GM12878 (cell line): ENCODE measurements around the gene CST1. TPM values are rescaled to one million over a fixed set of nuclear protein-coding genes. Genes with fewer than 3 reads are reported as not detected.

Experiments used
- ATAC-seq: fragments of 200-7000 bp; cut with Tn5 transposase; 3 replicates; pipeline ENCODE4 v1.9.1; 2020; ENCODE audit warnings: mild to moderate bottlenecking, moderate library complexity
- BruUV-seq: library from RNA; stranded (reverse); fragments of 400-500 nt; replicated peaks from 2 replicates; lab custom pipeline; 2021; lab: Mats Ljungman, UMichigan
- CTCF ChIA-PET: fragments of 300-600 bp; sonication (Branson Sonifier 250); formaldehyde crosslinking; extraction: SDS; loops from one replicate; lab custom pipeline; 2021; ENCODE audit warnings: inconsistent platforms; lab: Yijun Ruan, JAX
- POLR2A ChIA-PET: fragments of 350-600 bp; formaldehyde crosslinking; extraction: SDS; loops from one replicate; lab custom pipeline; 2021; ENCODE audit warnings: inconsistent platforms; lab: Charles Lee
- RAD21 ChIA-PET: fragments of 300-600 bp; sonication (Branson Sonifier 250); formaldehyde crosslinking; loops from one replicate; lab custom pipeline; 2023; ENCODE audit warnings: antibody characterized with exemption; ENCODE audit not compliant: unreplicated experiment; lab: Charles Lee
- SMC1A ChIA-PET: fragments of 300-600 bp; sonication (Branson Sonifier 250); formaldehyde crosslinking; loops from one replicate; lab custom pipeline; 2023; ENCODE audit not compliant: unreplicated experiment, uncharacterized antibody; lab: Charles Lee
- DNase-seq: peaks from one replicate; pipeline ENCODE4 v3.0.0-alpha.2; 2011; ENCODE audit warnings: low read depth, low spot score
- FAIRE-seq: peaks from 3 replicates; lab custom pipeline; 2011; peaks lifted over from hg19 to GRCh38; lab: Jason Lieb, UNC
- H2AFZ ChIP-seq: 2 replicates; pipeline ENCODE4 v1.6.0; 2011; ENCODE audit warnings: low read depth, low read length, control low read depth; ENCODE audit not compliant: control insufficient read depth
- H3K27ac ChIP-seq: 2 replicates; pipeline ENCODE4 v1.5.1; 2011; ENCODE audit warnings: control low read depth; ENCODE audit not compliant: control insufficient read depth, insufficient read depth
- H3K27me3 ChIP-seq, 2 experiments: replicated peaks in 1 of 2; 2 replicates each; pipeline versions ENCODE4 v1.6.0 to v1.6.1; 2011; ENCODE audit warnings: low read length in 1 of 2; ENCODE audit not compliant: control insufficient read depth in 2 of 2, insufficient read depth in 2 of 2
- H3K36me3 ChIP-seq, 2 experiments: 2 replicates each; pipeline ENCODE4 v1.5.1; 2011; ENCODE audit warnings: low read length in 1 of 2; ENCODE audit not compliant: control insufficient read depth in 2 of 2, insufficient read depth in 2 of 2
- H3K4me1 ChIP-seq: 2 replicates; pipeline ENCODE4 v1.6.1; 2011; ENCODE audit warnings: mild to moderate bottlenecking, low read length, moderate library complexity, mixed read lengths; ENCODE audit not compliant: control insufficient read depth, insufficient read depth
- H3K4me2 ChIP-seq: 2 replicates; pipeline ENCODE4 v1.6.0; 2011; ENCODE audit warnings: control low read depth; ENCODE audit not compliant: control insufficient read depth, insufficient read depth
- H3K4me3 ChIP-seq: fragments of 200-600 bp; sonication (generic); 2 replicates; pipeline ENCODE4 v1.5.1; 2016
- H3K79me2 ChIP-seq: 2 replicates; pipeline ENCODE4 v1.6.0; 2011; ENCODE audit warnings: low read length; ENCODE audit not compliant: control insufficient read depth, insufficient read depth
- H3K9ac ChIP-seq: 2 replicates; pipeline ENCODE4 v1.8.0; 2011; ENCODE audit warnings: low read length, control low read depth, mixed read lengths; ENCODE audit not compliant: control insufficient read depth, insufficient read depth
- H3K9me3 ChIP-seq: replicated peaks from 3 replicates; pipeline ENCODE4 v1.5.1; 2011; ENCODE audit warnings: mild to moderate bottlenecking, low read length; ENCODE audit not compliant: control insufficient read depth, insufficient read depth
- H4K20me1 ChIP-seq: 2 replicates; pipeline ENCODE4 v1.6.0; 2011; ENCODE audit not compliant: control insufficient read depth, insufficient read depth
- BCL11A ChIP-seq: IDR thresholded peaks from 2 replicates; pipeline ENCODE4 v1.6.1; 2011; ENCODE audit warnings: low read depth, low read length
- CBX5 ChIP-seq: sonication (generic); IDR thresholded peaks from 2 replicates; pipeline ENCODE4 v1.6.1; 2016; ENCODE audit warnings: low read depth, moderate library complexity, mild to moderate bottlenecking, inconsistent platforms
- CEBPB ChIP-seq, 2 experiments: fragments of 150-350 bp in 1 of 2; IDR thresholded peaks; 2 replicates each; pipeline ENCODE4 v1.6.1; 2012 to 2014; ENCODE audit warnings: low read depth in 2 of 2, low read length in 2 of 2, borderline replicate concordance in 1 of 2, inconsistent platforms in 1 of 2
- EGR1 ChIP-seq, 2 experiments: IDR thresholded peaks; 1 replicate in 1 of 2; 2 replicates in 1 of 2; pipeline ENCODE4 v1.6.1; 2011 to 2012; ENCODE audit warnings: low read depth in 2 of 2, low read length in 2 of 2, borderline replicate concordance in 1 of 2, mild to moderate bottlenecking in 1 of 2, moderate library complexity in 1 of 2
- IRF4 ChIP-seq: IDR thresholded peaks from 2 replicates; pipeline ENCODE4 v1.6.1; 2011; ENCODE audit warnings: low read depth, low read length
- IRF5 ChIP-seq: fragments of 450-650 bp; IDR thresholded peaks from 2 replicates; pipeline ENCODE4 v1.6.1; 2017; ENCODE audit warnings: borderline replicate concordance
- MTA3 ChIP-seq: IDR thresholded peaks from 2 replicates; pipeline ENCODE4 v1.6.1; 2012; ENCODE audit warnings: low read length, inconsistent platforms, borderline replicate concordance
- NFYB ChIP-seq: IDR thresholded peaks from 2 replicates; pipeline ENCODE4 v1.6.1; 2011; ENCODE audit warnings: low read depth, mild to moderate bottlenecking, low read length, improper control_type of control experiment, moderate library complexity; ENCODE audit not compliant: insufficient read depth
- NR2C1 ChIP-seq: fragments of 450-650 bp; IDR thresholded peaks from 2 replicates; pipeline ENCODE4 v1.6.1; 2017; ENCODE audit warnings: antibody characterized with exemption, mild to moderate bottlenecking, moderate library complexity
- POLR2AphosphoS5 ChIP-seq: IDR thresholded peaks from 2 replicates; pipeline ENCODE4 v1.6.1; 2011; ENCODE audit warnings: mild to moderate bottlenecking, low read length, inconsistent platforms
- POU2F2 ChIP-seq: IDR thresholded peaks from 3 replicates; pipeline ENCODE4 v1.6.1; 2011; ENCODE audit warnings: low read depth, mild to moderate bottlenecking, low read length, borderline replicate concordance
- RB1 ChIP-seq: fragments of 450-650 bp; formaldehyde crosslinking; IDR thresholded peaks from 2 replicates; pipeline ENCODE4 v1.6.1; 2017; ENCODE audit warnings: mild to moderate bottlenecking, borderline replicate concordance
- RFX5 ChIP-seq: IDR thresholded peaks from 2 replicates; pipeline ENCODE4 v1.6.1; 2011; ENCODE audit warnings: low read depth, low read length, improper control_type of control experiment
- SIN3A ChIP-seq: IDR thresholded peaks from 2 replicates; pipeline ENCODE4 v1.6.1; 2012; ENCODE audit warnings: low read depth, low read length, improper control_type of control experiment
- SIX5 ChIP-seq: IDR thresholded peaks from 2 replicates; pipeline ENCODE4 v1.6.1; 2011; ENCODE audit warnings: mild to moderate bottlenecking, low read depth, low read length, moderate library complexity; ENCODE audit not compliant: severe bottlenecking
- SMC3 ChIP-seq: IDR thresholded peaks from 2 replicates; pipeline ENCODE4 v1.6.1; 2011; ENCODE audit warnings: low read length, improper control_type of control experiment, borderline replicate concordance
- TCF7 ChIP-seq: IDR thresholded peaks from 2 replicates; pipeline ENCODE4 v1.6.1; 2014; ENCODE audit warnings: antibody characterized with exemption, borderline replicate concordance
- YY1 ChIP-seq: IDR thresholded peaks from 2 replicates; pipeline ENCODE4 v1.6.1; 2011; ENCODE audit warnings: low read depth, mild to moderate bottlenecking, low read length
- WGBS: methylation state at CpG from one replicate; pipeline ENCODE4 v1.1.6; 2016; ENCODE audit warnings: low lambda C conversion rate; ENCODE audit not compliant: insufficient replicate concordance, insufficient coverage; ENCODE audit errors: missing lambda C conversion rate; 5-methylcytosine and 5-hydroxymethylcytosine counted together
- in situ Hi-C: fragments of 300-500 bp; cut with MboI; formaldehyde crosslinking; loops from 9 replicates; pipeline ENCODE4 v1.14.3; 2018; ENCODE audit warnings: mixed read lengths
- intact Hi-C: fragments of 100-400 bp; cut with micrococcal nuclease; formaldehyde crosslinking; loops from one replicate; pipeline ENCODE4 v1.14.2; 2022; ENCODE audit not compliant: unreplicated experiment
- polyA plus RNA-seq, 11 experiments: library from polyadenylated mRNA; depleted of rRNA in 4 of 11; unstranded in 6 of 11; stranded (reverse) in 5 of 11; fragments of >200 nt; fragmentation: Nextera tagmentation in 4 of 11; fragmentation: Illumina TruSeq in 1 of 11; extraction: Ambion mirVana in 4 of 11; extraction: Trizol in 1 of 11; gene quantifications; 1 replicate in 1 of 11; 2 replicates in 10 of 11; pipeline versions ENCODE4 v1.2.1 to v1.2.3, GENCODE V29; 2011 to 2016; ENCODE audit warnings: inconsistent platforms in 2 of 11, missing spikeins in 2 of 11, low read depth in 1 of 11
- total RNA-seq, 4 experiments: library from RNA; depleted of rRNA in 3 of 4; stranded (reverse); fragments of >200 nt in 3 of 4; fragmentation: Illumina TruSeq in 1 of 4; extraction: Trizol in 1 of 4; gene quantifications; 2 replicates each; pipeline versions ENCODE4 v1.2.1 to v1.2.3, GENCODE V29; 2013 to 2021
- TF ChIP-seq, protein P1 (sequence below): fragments of 450-650 bp; conservative IDR thresholded peaks from 2 replicates; pipeline ENCODE4 v1.6.1; 2017; ENCODE audit warnings: mild to moderate bottlenecking, moderate library complexity

Gene CST1
- total and polyA plus RNA-seq, 10 of the 15 experiments (the other 5 are each of a cell fraction or from before 2014, with no cell fraction given), result not detected

DNA sequence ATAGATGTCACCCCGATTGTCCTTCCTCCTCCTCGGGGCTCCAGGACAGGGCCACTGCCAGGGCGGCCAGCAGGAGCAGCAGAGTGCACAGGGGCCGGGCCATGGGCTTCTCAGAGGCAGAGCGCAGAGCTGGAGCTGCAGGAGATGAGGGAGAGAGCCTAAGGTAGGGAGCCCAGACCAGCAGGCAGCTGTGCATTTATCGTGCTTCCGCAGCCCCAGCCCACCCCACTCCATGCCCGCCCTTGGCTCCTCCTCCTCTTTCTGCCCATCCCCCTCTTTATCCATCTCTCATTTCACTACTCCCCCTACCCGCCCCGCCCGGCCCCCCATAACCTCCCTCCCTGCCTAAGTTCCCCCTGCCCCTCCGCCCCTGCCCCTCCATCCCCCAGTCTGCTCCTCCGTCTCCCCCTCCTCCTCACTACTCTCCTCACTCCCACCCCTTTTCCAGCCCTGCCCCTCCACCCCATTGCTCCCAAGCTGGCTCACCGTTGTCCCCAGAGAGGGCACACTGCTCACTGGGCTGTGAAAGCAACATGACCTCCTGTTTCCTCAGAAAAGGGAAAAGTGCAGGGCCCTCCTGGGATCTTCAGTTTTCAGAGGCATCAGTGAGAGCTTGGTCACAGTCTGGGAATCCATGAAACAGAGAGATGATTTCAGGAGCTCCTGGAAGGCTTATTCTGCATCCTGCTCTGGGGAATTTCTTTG is 25.5 kb upstream of the CST1 start:
- ChIA-PET CTCF (no interaction called here), SMC1A (no interaction called here), POLR2A (no interaction called here), RAD21 (no interaction called here)
- no peak for ATAC-seq
- Histone ChIP-seq H3K9me3 (no peaks in the 10 kb centered on the region), H3K79me2 (no peaks in the 10 kb centered on the region), H3K4me1 (no peaks in the 10 kb centered on the region), H4K20me1 (no peaks in the 10 kb centered on the region), H3K27me3 (peaks cover 0 to 2% of the 10 kb centered on the region in 2 experiments; a peak in 2 of 4 replicates), H3K9ac (no peak overlapping the region), H3K4me3 (no peak overlapping the region), H3K36me3 (no peaks in the 10 kb centered on the region), H2AFZ (no peak overlapping the region), H3K27ac (no peak overlapping the region), H3K4me2 (no peak overlapping the region)
- intact Hi-C loops (no loop called here), in situ Hi-C loops (no loop called here)
- no peak for DNase-seq
- FAIRE-seq, result no peak
- TF ChIP-seq SIN3A, result no peak
- no peak for TF ChIP-seq YY1
- TF ChIP-seq RB1, result no peak
- TF ChIP-seq CEBPB (IDR thresholded peaks at IDR 0.05; ENCODE audit: borderline replicate concordance in 1 of 2, low read depth in 2 of 2, low read length in 2 of 2), result no peak
- no peak for TF ChIP-seq POU2F2
- no peak for TF ChIP-seq POLR2AphosphoS5
- no peak for TF ChIP-seq TCF7
- no peak for TF ChIP-seq MTA3
- no peak for TF ChIP-seq SIX5
- TF ChIP-seq IRF5, result no peak
- no peak for TF ChIP-seq SMC3
- TF ChIP-seq BCL11A, result no peak
- TF ChIP-seq, protein P1, sequence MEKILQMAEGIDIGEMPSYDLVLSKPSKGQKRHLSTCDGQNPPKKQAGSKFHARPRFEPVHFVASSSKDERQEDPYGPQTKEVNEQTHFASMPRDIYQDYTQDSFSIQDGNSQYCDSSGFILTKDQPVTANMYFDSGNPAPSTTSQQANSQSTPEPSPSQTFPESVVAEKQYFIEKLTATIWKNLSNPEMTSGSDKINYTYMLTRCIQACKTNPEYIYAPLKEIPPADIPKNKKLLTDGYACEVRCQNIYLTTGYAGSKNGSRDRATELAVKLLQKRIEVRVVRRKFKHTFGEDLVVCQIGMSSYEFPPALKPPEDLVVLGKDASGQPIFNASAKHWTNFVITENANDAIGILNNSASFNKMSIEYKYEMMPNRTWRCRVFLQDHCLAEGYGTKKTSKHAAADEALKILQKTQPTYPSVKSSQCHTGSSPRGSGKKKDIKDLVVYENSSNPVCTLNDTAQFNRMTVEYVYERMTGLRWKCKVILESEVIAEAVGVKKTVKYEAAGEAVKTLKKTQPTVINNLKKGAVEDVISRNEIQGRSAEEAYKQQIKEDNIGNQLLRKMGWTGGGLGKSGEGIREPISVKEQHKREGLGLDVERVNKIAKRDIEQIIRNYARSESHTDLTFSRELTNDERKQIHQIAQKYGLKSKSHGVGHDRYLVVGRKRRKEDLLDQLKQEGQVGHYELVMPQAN, result no peak
- no peak for TF ChIP-seq NR2C1
- TF ChIP-seq NFYB, result no peak
- TF ChIP-seq EGR1 (IDR thresholded peaks at IDR 0.05; ENCODE audit: borderline replicate concordance in 1 of 2, low read depth in 2 of 2, low read length in 2 of 2), result no peak
- TF ChIP-seq IRF4, result no peak
- no peak for TF ChIP-seq CBX5
- TF ChIP-seq RFX5, result no peak
- BruUV-seq, result no TSS peak
- 0% methylated on average over 6 of the region's 14 CpGs for WGBS
